Activated CD4-positive, alpha-beta T cell treated with anti-CD3 and anti-CD28 coated beads, Interleukin-2, amount 10 ng/mL, durations not matched to agents 7 days and 5 days (primary cell): Measurements from ENCODE around the gene TC2N. TPM values are rescaled to one million over a fixed set of nuclear protein-coding genes. Genes with fewer than 3 reads are reported as not detected.
A peak's percentile ranks its signal among the peaks of the same experiment; 100 is the strongest.
"Not testable (repeated sequence)": the region's sequence is repeated elsewhere in the genome, so short reads cannot be mapped to it uniquely, and the experiment has no call there.

Experiments
- CTCF ChIA-PET: fragments of 350-600 bp; sonication (Branson Sonifier 250); formaldehyde crosslinking; loops from one replicate; lab custom pipeline; 2021; ENCODE audit warnings: antibody characterized with exemption; lab: Charles Lee
- POLR2A ChIA-PET: fragments of 350-600 bp; sonication (Branson Sonifier 250); formaldehyde crosslinking; loops from one replicate; lab custom pipeline; 2021; ENCODE audit warnings: antibody characterized with exemption; lab: Charles Lee
- DNase-seq: peaks from one replicate; pipeline ENCODE4 v3.0.0-alpha.2; 2020
- H3K27ac Mint-ChIP-seq: one replicate; pipeline ENCODE4 v1.8.0; 2021; ENCODE audit warnings: mild to moderate bottlenecking, moderate library complexity, mixed read lengths
- H3K27me3 Mint-ChIP-seq: one replicate; pipeline ENCODE4 v1.8.0; 2021; ENCODE audit warnings: mixed read lengths
- H3K36me3 Mint-ChIP-seq: one replicate; pipeline ENCODE4 v1.8.0; 2021; ENCODE audit warnings: low read depth, mixed read lengths
- H3K4me1 Mint-ChIP-seq: one replicate; pipeline ENCODE4 v1.8.0; 2021; ENCODE audit warnings: mixed read lengths
- H3K4me3 Mint-ChIP-seq: one replicate; pipeline ENCODE4 v1.8.0; 2021; ENCODE audit warnings: mild to moderate bottlenecking, moderate library complexity, mixed read lengths
- H3K9me3 Mint-ChIP-seq: one replicate; pipeline ENCODE4 v1.8.0; 2021; ENCODE audit warnings: mixed read lengths
- total RNA-seq, 2 experiments: library from RNA; stranded (reverse); gene quantifications; one replicate each; pipeline ENCODE4 v1.2.3, GENCODE V29; 2021

The TC2N gene
- total RNA-seq, 2 experiments from 2014 or later, result 196 to 216 TPM

GRCh38 chr14:91872517-91873470, 5.5 kb upstream of the TC2N start:
- Mint-ChIP-seq H3K4me1 (peaks cover 96% of the 10 kb centered on the region), H3K4me3 (peak overlapping the region; percentile 75), H3K36me3 (peaks cover 11% of the 10 kb centered on the region), H3K27me3 (no peaks in the 10 kb centered on the region), H3K9me3 (no peaks in the 10 kb centered on the region), H3K27ac (peak overlapping the region; percentile 97)
- peak; percentile 70 for DNase-seq
- POLR2A ChIA-PET, result no interaction called here
- CTCF ChIA-PET, result interaction anchor here (0.6 to 1.3 kb wide), 4 partner anchors 9 to 43 kb away, joined by 3 to 4 read pairs (median 3); no protein-coding TSS in a partner anchor

DNA sequence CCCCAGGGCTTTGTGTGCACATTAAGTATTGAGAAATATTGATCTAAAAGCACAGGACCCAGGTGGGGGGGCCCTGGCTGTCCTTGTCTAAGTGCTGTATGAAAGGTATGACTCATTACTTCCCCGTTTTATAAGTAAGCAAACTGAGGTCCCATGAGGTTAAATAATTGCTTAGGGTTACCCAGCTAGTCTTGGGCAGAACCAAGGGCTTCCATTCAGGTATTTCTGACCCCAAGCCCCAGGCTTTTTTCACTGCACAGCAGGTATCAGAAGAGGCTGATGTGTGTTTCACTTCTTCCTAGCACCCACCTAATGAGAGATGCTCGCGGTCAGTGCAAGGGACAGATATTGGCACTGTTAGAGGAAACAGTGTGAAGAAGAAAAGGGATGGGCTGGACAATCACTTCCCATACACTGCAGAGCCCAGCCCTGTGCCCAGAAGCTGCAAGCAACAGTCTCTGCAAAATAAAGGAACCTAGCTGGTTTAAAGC, 4.7 kb upstream of the TC2N start:
- H3K9me3 Mint-ChIP-seq, result no peaks in the 10 kb centered on the region
- peak overlapping the region; percentile 97 for H3K27ac Mint-ChIP-seq
- H3K27me3 Mint-ChIP-seq, result no peaks in the 10 kb centered on the region
- peak overlapping the region; percentile 75 for H3K4me3 Mint-ChIP-seq
- DNase-seq, result peak; percentile 36
- peaks cover 96% of the 10 kb centered on the region for H3K4me1 Mint-ChIP-seq
- POLR2A ChIA-PET, result no interaction called here
- H3K36me3 Mint-ChIP-seq, result peaks cover 14% of the 10 kb centered on the region
- CTCF ChIA-PET, result interaction anchor here (0.6 to 1.3 kb wide), 7 partner anchors 8 to 351 kb away, joined by 3 to 4 read pairs (median 3); no protein-coding TSS in a partner anchor

DNA sequence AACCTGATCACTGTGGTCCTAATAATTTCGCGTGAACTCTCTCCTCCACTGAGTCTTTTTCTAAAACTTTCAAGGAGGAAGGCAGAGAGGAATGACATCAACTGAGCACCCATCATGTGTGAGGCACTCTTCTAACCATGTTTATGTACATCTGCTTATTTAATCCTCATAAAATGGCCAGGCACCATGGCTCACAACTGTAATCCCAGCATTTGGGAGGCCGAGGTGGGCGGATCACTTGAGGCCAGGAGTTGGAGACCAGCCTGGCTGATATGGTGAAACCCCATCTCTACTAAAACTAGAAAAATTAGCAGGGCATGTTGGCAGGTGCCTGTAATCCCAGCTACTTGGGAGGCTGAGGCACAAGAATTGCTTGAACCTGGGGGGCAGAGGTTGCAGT, 4.1 kb upstream of the TC2N start:
- peaks cover 17% of the 10 kb centered on the region for H3K36me3 Mint-ChIP-seq
- ChIA-PET CTCF (interaction anchor here (0.6 to 1.3 kb wide), 4 partner anchors 8 to 202 kb away, joined by 3 read pairs; no protein-coding TSS in a partner anchor), POLR2A (interaction anchor here (0.6 kb wide), 1 partner anchor 254 kb away, joined by 3 read pairs; no protein-coding TSS in a partner anchor)
- not testable (repeated sequence) for H3K27me3 Mint-ChIP-seq, DNase-seq, H3K9me3 Mint-ChIP-seq
- peak overlapping the region; percentile 97 for H3K27ac Mint-ChIP-seq
- peak overlapping the region; percentile 75 for H3K4me3 Mint-ChIP-seq
- H3K4me1 Mint-ChIP-seq, result peaks cover 90% of the 10 kb centered on the region

- H3K27ac Mint-ChIP-seq, result peak overlapping the region; percentile 97
- POLR2A ChIA-PET, result no interaction called here
- no peaks in the 10 kb centered on the region for H3K27me3 Mint-ChIP-seq
- no peaks in the 10 kb centered on the region for H3K9me3 Mint-ChIP-seq
- DNase-seq, result no peak
- peaks cover 85% of the 10 kb centered on the region for H3K4me1 Mint-ChIP-seq
- H3K36me3 Mint-ChIP-seq, result peaks cover 22% of the 10 kb centered on the region
- H3K4me3 Mint-ChIP-seq, result peak overlapping the region; percentile 63
- CTCF ChIA-PET, result no interaction called here
Measured at GRCh38 chr14:91870890-91871289, 3.6 kb upstream of the TC2N start.

GRCh38 chr14:91870001-91870400, 2.7 kb upstream of the TC2N start:
- peaks cover 77% of the 10 kb centered on the region for H3K4me1 Mint-ChIP-seq
- POLR2A ChIA-PET, result no interaction called here
- DNase-seq, result peak; percentile 76
- H3K9me3 Mint-ChIP-seq, result no peaks in the 10 kb centered on the region
- peaks cover 23% of the 10 kb centered on the region for H3K36me3 Mint-ChIP-seq
- H3K27me3 Mint-ChIP-seq, result no peaks in the 10 kb centered on the region
- H3K4me3 Mint-ChIP-seq, result peak overlapping the region; percentile 63
- CTCF ChIA-PET, result interaction anchor here (0.6 to 1.8 kb wide), 2 partner anchors 10 to 12 kb away, joined by 3 to 4 read pairs; no protein-coding TSS in a partner anchor
- peak overlapping the region; percentile 97 for H3K27ac Mint-ChIP-seq

DNA sequence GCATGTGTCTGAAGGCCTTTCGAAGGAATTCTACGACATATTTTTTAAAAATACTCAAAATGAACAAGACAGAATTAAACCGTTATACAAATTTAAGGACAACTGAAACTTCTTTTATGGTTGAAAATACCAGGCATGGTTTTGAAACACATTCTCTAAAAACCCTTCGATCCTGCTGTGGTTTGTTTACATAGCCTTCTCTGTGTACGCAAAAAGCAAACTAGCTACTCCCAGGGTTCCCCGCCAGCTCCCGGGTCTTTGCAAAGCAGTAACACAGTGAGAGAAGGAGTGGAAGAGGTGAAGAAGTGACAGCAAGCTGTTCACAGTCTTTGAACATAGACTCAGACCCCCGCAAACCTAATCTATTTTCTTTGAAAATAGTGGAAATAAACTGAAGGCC, 2.2 kb upstream of the TC2N start:
- POLR2A ChIA-PET, result no interaction called here
- H3K27ac Mint-ChIP-seq, result peak overlapping the region; percentile 97
- H3K36me3 Mint-ChIP-seq, result peaks cover 28% of the 10 kb centered on the region
- CTCF ChIA-PET, result interaction anchor here (0.6 to 1.8 kb wide), 2 partner anchors 11 to 13 kb away, joined by 3 to 4 read pairs; no protein-coding TSS in a partner anchor
- H3K27me3 Mint-ChIP-seq, result no peaks in the 10 kb centered on the region
- DNase-seq, result no peak
- H3K4me1 Mint-ChIP-seq, result peaks cover 74% of the 10 kb centered on the region
- peak overlapping the region; percentile 63 for H3K4me3 Mint-ChIP-seq
- no peaks in the 10 kb centered on the region for H3K9me3 Mint-ChIP-seq

DNA sequence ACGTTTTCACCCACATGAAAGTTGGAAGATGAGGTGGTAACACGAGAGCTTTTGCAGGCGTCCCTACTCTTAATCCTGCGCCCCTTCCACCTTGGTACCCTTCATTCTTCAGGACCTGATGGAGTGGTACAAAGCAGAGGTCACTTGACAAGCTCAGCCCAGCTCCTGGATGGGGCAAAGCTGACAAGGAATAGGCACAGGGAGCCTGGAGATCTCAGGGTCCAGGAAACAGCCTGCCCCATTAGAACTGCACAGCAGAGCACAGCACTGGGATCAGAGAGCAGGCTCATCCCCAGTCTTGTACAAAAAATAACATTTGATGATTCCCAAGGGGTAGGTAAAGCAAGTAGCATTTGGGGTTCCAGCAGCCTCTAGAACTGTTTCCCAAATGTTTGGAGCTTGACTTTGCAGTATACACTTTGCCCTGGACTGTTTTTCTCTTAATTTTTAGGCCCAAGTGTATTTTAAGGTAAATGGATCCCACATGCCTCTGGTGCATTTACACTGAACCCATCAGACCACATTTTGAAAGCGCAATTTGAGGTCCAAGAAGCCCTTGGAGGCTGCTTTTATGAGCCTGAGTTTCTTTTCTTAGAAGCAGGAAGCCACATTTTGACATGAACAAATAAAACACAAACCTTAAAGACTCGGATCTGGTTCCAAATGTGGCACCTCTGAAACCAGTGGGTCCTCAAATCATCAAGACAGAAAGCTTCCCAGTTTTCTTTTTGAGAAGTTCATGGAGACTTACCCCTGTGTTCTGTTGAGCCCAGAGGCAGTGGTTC, 633 bp downstream of the TC2N start:
- ChIA-PET POLR2A (interaction anchor here (0.6 kb wide), 1 partner anchor 145 kb away, joined by 4 read pairs; no protein-coding TSS in a partner anchor), CTCF (interaction anchor here (0.8 to 1.6 kb wide), 7 partner anchors 7 to 240 kb away, joined by 3 to 5 read pairs (median 4); partner anchors contain the start of gene ATXN3)
- DNase-seq, result peak; percentile 37
- H3K27ac Mint-ChIP-seq, result peak overlapping the region; percentile 97
- no peaks in the 10 kb centered on the region for H3K9me3 Mint-ChIP-seq
- no peaks in the 10 kb centered on the region for H3K27me3 Mint-ChIP-seq
- H3K36me3 Mint-ChIP-seq, result peaks cover 55% of the 10 kb centered on the region
- H3K4me1 Mint-ChIP-seq, result peaks cover 73% of the 10 kb centered on the region
- H3K4me3 Mint-ChIP-seq, result peak overlapping the region; percentile 97

DNA sequence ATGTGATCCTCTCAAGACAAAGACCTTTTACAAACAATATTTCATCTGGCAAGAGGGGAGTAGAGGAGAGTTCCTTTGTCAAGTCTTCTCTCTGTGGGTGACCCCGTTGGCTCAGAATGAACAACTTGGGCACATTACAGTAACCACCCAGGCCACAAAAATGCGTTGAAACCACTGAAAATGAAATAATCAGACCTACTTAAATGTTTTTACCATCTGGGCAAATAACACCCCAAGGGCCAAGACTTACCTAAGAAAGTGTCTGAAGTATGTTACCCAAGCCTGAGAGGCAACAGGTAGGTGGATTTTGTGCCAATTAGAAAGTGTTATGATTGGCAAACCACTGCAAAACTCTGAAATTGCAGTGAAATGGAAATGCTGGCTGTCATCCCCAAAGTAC, 1.3 kb downstream of the TC2N start:
- Mint-ChIP-seq H3K36me3 (peaks cover 59% of the 10 kb centered on the region), H3K4me1 (peaks cover 73% of the 10 kb centered on the region), H3K27me3 (no peaks in the 10 kb centered on the region), H3K9me3 (no peaks in the 10 kb centered on the region), H3K4me3 (peak overlapping the region; percentile 97), H3K27ac (peak overlapping the region; percentile 97)
- CTCF ChIA-PET, result interaction anchor here (1.4 kb wide), 1 partner anchor 17 kb away, joined by 4 read pairs; no protein-coding TSS in a partner anchor
- peak; percentile 47 for DNase-seq
- POLR2A ChIA-PET, result no interaction called here

DNA sequence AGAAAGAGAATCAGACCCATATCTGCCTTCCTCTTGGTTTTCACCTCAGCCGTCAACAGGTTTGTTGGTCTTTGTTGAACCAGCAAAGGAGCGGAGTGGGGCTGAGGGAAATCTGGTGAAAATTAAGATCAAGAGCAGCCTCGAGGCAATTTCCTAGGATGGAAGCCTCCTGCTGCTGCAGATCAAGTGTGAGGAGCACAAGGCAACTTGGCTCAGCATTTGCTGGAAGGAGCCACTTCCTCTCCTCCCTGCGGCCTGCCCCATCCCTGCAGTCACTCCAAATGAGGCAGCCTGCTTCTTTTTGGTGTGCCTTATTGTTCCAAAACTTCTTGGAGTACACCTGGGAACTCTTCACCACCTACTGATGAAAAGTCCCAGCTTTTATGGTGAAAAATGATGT, 4.9 kb downstream of the TC2N start:
- ChIA-PET CTCF (interaction anchor here (1.3 to 2.0 kb wide), 2 partner anchors 28 to 31 kb away, joined by 4 to 5 read pairs; no protein-coding TSS in a partner anchor), POLR2A (no interaction called here)
- DNase-seq, result no peak
- Mint-ChIP-seq H3K4me1 (peaks cover 71% of the 10 kb centered on the region), H3K9me3 (no peaks in the 10 kb centered on the region), H3K27me3 (no peaks in the 10 kb centered on the region), H3K36me3 (peaks cover 80% of the 10 kb centered on the region), H3K4me3 (peak overlapping the region; percentile 86), H3K27ac (peak overlapping the region; percentile 90)

DNA sequence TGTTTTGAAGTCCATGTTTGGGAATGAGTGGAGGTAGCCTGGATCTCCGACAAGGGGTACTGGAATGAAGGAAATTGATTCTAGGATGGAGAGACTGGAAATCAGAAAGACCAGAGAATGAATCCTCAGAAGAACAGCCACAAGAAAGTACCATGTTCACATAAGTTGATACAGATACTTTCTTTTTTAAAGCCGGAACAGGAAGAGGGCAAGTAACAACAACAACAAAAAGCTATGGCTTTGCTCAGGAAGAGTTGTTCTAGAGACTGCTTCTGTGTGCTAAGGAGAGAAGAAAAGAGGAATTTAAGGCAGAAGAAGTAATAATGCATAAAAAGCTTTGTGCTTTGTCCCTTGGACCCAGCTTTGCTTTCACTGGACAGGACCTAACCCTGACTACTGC, 6.2 kb downstream of the TC2N start:
- DNase-seq, result peak; percentile 16
- POLR2A ChIA-PET, result interaction anchor here (0.6 to 0.7 kb wide), 3 partner anchors 10 to 284 kb away, joined by 3 read pairs; no protein-coding TSS in a partner anchor
- peaks cover 77% of the 10 kb centered on the region for H3K4me1 Mint-ChIP-seq
- H3K36me3 Mint-ChIP-seq, result peaks cover 85% of the 10 kb centered on the region
- no peaks in the 10 kb centered on the region for H3K9me3 Mint-ChIP-seq
- H3K27ac Mint-ChIP-seq, result peak overlapping the region; percentile 90
- H3K4me3 Mint-ChIP-seq, result peak overlapping the region; percentile 72
- CTCF ChIA-PET, result interaction anchor here (0.7 to 1.4 kb wide), 2 partner anchors 9 to 26 kb away, joined by 3 read pairs; no protein-coding TSS in a partner anchor
- H3K27me3 Mint-ChIP-seq, result no peaks in the 10 kb centered on the region

DNA sequence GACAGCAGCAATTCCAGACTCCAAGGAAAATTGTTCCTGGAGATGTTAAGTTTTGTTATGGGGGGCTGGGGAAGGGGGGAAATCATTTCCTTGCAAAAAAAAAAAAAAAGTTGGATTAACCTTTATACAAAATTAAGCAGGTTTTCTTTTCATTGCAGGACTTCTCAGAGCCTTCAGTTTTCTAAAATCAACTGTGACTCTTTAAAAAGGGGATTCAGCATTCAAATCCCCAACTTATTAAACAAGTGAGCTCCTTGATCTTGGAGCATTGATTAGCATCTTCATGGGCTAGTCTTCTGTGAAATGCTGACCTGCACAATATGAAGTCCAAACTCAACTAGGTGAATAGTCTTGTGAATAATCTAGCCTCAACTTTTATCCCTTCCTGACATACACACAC, 7.1 kb downstream of the TC2N start:
- CTCF ChIA-PET, result interaction anchor here (0.7 to 1.4 kb wide), 3 partner anchors 8 to 55 kb away, joined by 3 read pairs; no protein-coding TSS in a partner anchor
- Mint-ChIP-seq H3K27ac (peak overlapping the region; percentile 50), H3K9me3 (no peaks in the 10 kb centered on the region), H3K27me3 (no peaks in the 10 kb centered on the region), H3K4me3 (no peak overlapping the region), H3K36me3 (peaks cover 90% of the 10 kb centered on the region), H3K4me1 (peaks cover 85% of the 10 kb centered on the region)
- POLR2A ChIA-PET, result no interaction called here
- DNase-seq, result no peak
